GM13977 (cell line): ENCODE measurements around the gene GLRX5.
A peak's percentile ranks its signal among the peaks of the same experiment; 100 is the strongest.

Source experiments
- DNase-seq: peaks from one replicate; pipeline ENCODE4 v3.0.0; 2012; ENCODE audit warnings: low spot score
- in situ Hi-C: fragments of 300-500 bp; cut with MboI; formaldehyde crosslinking; loops from one replicate; pipeline ENCODE4 v1.12.0; 2022; ENCODE audit warnings: low sequenced_read_pairs, low pct_unique_long_range_greater_than_20kb, mixed read lengths, inconsistent platforms; ENCODE audit not compliant: unreplicated experiment
- TF ChIP-seq, protein P1 (sequence below): IDR thresholded peaks from 2 replicates; pipeline ENCODE4 v1.5.1; 2012; ENCODE audit warnings: mild to moderate bottlenecking, control low read depth; ENCODE audit not compliant: insufficient read depth; ENCODE audit errors: extremely low read depth, missing control alignments

GLRX5 gene

DNA sequence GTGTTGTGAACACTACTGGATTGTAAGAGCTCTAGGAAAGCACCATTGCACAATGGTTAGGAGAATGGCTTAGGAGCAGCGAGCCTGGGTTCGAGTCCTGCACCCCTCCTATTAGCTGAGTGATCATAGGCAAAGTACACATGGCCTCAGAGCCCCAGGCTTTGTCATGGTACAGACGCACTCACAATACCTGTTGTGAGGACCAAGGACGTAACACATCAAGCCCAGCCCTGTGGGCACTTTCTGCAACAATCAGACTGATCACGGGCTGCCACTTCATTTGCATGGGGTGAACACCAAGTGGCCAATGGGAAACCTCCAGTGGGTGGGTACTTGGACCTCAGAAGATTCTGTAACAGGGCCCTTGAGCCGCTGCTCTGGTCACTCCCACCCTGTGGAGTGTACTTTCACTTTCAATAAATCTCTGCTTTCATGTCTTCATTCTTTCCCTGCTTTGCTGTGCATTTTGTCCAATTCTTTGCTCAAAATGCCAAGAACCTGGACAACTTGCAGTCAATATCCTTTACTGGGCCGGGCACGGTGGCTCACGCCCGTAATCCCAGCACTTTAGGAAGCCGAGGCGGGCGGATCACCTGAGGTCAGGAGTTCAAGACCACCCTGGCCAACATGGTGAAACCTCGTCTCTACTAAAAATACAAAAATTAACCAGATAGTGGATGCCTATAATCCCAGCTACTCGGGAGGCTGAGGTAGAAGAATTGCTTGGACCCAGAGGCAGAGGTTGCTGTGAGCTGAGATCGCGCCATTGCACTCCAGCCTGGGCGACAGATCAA lies 28.2 kb downstream of the GLRX5 start:
- TF ChIP-seq, protein P1, sequence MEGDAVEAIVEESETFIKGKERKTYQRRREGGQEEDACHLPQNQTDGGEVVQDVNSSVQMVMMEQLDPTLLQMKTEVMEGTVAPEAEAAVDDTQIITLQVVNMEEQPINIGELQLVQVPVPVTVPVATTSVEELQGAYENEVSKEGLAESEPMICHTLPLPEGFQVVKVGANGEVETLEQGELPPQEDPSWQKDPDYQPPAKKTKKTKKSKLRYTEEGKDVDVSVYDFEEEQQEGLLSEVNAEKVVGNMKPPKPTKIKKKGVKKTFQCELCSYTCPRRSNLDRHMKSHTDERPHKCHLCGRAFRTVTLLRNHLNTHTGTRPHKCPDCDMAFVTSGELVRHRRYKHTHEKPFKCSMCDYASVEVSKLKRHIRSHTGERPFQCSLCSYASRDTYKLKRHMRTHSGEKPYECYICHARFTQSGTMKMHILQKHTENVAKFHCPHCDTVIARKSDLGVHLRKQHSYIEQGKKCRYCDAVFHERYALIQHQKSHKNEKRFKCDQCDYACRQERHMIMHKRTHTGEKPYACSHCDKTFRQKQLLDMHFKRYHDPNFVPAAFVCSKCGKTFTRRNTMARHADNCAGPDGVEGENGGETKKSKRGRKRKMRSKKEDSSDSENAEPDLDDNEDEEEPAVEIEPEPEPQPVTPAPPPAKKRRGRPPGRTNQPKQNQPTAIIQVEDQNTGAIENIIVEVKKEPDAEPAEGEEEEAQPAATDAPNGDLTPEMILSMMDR: no peak
- in situ Hi-C loops: loop anchor here (10.0 to 25.0 kb wide), 2 partner anchors 212 to 724 kb away; no protein-coding TSS in a partner anchor
- no peak for DNase-seq

DNA sequence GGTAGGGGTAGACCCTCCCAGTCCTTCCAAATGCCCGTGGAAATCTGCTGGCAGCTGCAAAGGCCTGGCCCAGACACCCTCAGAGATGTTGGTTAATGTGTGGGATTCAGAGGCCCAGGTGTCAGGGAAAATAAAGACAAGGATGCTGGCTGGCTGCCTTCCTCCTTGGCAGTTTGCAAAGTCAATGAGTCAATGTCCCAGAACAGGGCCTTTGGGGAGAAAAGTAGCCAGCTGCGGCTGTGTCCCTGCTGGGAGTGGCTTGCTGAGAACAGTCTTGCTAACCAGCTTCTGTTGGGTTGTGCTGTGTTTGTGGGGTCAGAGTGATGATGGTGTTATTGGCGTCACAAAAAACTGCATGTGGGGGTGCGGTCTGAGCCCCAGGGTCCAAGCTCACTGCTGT lies 29.2 kb downstream of the GLRX5 start:
- TF ChIP-seq, protein P1: no peak
- in situ Hi-C loops: loop anchor here (10.0 to 25.0 kb wide), 2 partner anchors 211 to 723 kb away; no protein-coding TSS in a partner anchor
- no peak for DNase-seq

DNA sequence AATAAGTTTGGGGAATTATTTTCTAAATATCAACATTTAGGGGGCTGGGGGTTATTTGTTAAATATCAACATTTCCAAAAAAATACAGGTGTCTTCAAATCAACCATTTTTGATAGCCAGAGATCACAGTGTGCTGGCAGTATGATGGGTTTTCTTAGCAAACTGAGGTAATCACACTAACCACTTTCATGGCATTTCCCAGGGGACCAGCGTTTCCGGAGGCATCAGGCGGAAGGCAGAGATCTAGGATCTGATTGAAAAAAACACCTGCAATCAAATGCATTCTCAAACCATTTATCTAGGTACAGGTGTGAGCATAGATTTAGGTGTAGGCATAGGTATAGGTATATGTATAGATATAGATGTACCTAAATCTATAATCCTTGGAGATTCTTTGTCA lies 34.6 kb downstream of the GLRX5 start:
- DNase-seq: no peak
- in situ Hi-C loops: loop anchor here (10.0 to 25.0 kb wide), 2 partner anchors 205 to 718 kb away; no protein-coding TSS in a partner anchor
- TF ChIP-seq, protein P1: no peak

DNA sequence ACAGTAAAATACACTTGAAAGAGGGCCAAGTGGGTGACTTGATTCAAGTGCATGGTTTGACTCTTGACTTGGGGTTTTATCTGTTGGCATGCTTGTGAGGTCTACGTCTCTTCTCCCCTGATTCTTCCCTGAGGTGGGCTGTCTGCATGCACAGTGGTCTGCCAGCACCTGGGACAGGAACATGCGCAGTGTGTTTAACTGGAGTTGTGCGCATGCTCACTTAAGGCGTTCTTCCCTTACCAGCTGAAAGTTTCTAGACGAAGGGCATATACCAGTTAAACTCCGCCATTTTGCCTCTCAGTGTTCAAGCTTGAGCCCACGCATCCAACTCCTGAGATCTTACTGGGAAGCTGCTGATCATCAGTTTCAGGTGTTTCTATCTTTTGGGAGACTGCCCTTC lies 38.5 kb downstream of the GLRX5 start:
- TF ChIP-seq, protein P1: no peak
- in situ Hi-C loops: loop anchor here (25.0 kb wide), 1 partner anchor 714 kb away; no protein-coding TSS in a partner anchor
- no peak for DNase-seq

DNA sequence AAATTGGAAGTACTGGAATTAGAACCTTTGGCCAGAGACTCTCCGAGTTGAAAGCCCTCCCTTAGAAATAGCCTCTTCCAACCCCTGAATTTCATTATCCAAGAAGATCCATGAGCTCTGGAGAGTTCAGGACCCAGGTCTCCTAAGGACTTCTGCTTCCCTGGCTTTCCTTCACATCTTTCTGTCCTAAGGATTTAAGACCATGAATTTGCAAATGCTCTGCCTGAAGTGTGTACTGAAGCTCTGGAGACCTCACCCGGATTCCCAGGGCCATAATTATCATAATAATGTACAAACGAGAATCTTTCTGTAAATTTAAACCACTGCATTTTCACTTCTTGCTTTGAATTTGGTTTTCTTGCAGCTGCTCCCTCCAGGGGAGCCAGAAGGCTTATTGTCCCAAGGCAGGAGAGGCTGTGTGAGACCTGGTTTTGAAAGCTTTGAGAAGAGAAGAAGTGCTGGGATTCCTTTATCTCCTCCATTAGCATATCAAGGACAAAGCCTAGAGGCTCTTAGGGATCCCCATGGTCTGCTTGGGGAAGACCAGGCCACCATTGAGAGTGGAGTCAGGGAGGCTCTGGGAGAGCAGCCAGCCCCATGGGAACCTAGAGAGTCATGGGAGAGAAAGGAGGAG lies 41.1 kb downstream of the GLRX5 start:
- no peak for DNase-seq
- TF ChIP-seq, protein P1: no peak
- in situ Hi-C loops: no loop called here

DNA sequence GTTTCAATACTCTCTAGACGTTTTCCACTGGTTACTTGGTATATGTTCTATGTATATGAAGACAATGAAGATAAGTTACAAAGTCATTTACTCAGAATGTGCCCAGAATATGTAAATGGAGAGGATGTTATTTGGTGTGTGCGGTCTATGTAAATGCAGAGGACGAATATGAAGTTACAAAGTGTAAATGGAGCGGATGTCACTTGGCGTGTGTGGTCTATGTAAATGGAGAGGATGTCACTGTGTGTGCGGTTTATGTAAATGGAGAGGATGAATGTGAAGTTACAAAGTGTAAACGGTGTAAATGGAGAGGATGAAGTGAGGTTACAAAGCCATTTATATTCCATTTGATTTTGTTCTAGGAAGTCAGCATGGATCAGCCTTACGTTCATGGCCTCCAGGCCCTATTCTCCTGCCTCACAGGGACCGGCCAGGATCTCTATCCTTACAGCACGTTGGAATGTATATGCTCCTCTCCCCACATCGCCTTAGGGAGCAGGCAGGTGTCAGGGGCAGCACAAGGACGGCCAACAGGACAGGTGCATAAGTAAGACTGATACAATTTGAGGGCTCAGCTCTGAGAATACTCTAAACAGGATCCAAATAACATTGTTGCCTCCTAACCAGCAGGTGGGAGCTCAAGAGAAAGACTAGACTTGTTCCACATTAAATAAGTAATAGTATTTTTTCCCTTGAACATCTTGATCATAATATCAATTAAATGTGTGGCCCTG lies 42.4 kb downstream of the GLRX5 start:
- TF ChIP-seq, protein P1: no peak
- in situ Hi-C loops: no loop called here
- peak; percentile 72 for DNase-seq
